Heart left ventricle (tissue), 13 donors: ENCODE data around the gene ZNF79.

Experiments
- CTCF ChIP-seq, 12 donors: fragments of 200-600 bp; sonication (generic) in 4 of 12; IDR thresholded peaks; one replicate each; pipeline versions ENCODE4 v1.5.0 to v1.8.0; 2018 to 2022; ENCODE audit warnings: antibody characterized with exemption in 12 of 12, mild to moderate bottlenecking in 5 of 12
- POLR2A ChIP-seq, 2 donors: fragments of 450-650 bp; IDR thresholded peaks; one replicate each; pipeline ENCODE4 v1.6.1; 2017; ENCODE audit warnings: antibody characterized with exemption in 2 of 2, mild to moderate bottlenecking in 2 of 2, moderate library complexity in 2 of 2
- donor health status: ischemic (EF 13 %, LVEDD 7.1; RV severe dilation, severe dysfunction).
- donor health status: DM: no; HTN: yes; CAD: no.
- donor health status: DM: no; HTN: no; CAD: no.
- donor health status: ischemic (EF 25% LVEDD 6.9; RV normal size, moderate dysfunction).
- donor health status: ischemic (EF 25% LVEDD 5.7; RV mildly dilated, moderate dysfunction).
- donor health status: ischemic (EF 35%, LVEDD 5.7; RV mildly dilated, moderate dysfunction).
- donor health status: nonischemic (EF 11% LVEDD 7.7; RV severe dilation, severe dysfunction).
- donor health status: DM: yes; HTN: yes; CAD: no.
- donor health status: PGD.
- donor health status: ischemic (EF 29% LVEDD 5.4; RV normal size, mild dysfunction).
- donor health status: nonischemic (EF 23%, LVEDD 6.1; RV moderate dilation, normal function).

GRCh38 chr9:127405344-127406125 is 18.6 kb upstream of the ZNF79 start:
- no peak for TF ChIP-seq CTCF (IDR thresholded peaks at IDR 0.05)
- no peak for TF ChIP-seq POLR2A (IDR thresholded peaks at IDR 0.05)
